H1 (cell line): Measurements from ENCODE around the gene LRP1-AS. TPM values are rescaled to one million over a fixed set of nuclear protein-coding genes. Genes with fewer than 3 reads are reported as not detected.

Source experiments
- CTCF ChIA-PET: fragments of 300-600 bp; sonication (Branson Sonifier 250); formaldehyde crosslinking; loops from one replicate; lab custom pipeline; 2021; ENCODE audit not compliant: partially characterized antibody; lab: Charles Lee
- POLR2A ChIA-PET: fragments of 300-600 bp; sonication (Branson Sonifier 250); formaldehyde crosslinking; loops from one replicate; lab custom pipeline; 2021; ENCODE audit warnings: inconsistent platforms; ENCODE audit not compliant: partially characterized antibody; lab: Charles Lee
- DNase-seq, 2 experiments: peaks; one replicate each; pipeline versions ENCODE4 v3.0.0 to v3.0.0-alpha.2; 2010 to 2022; ENCODE audit warnings: low spot score in 2 of 2, low read depth in 1 of 2, mixed read lengths in 1 of 2
- FAIRE-seq: peaks from 2 replicates; lab custom pipeline; 2011; peaks lifted over from hg19 to GRCh38; lab: Jason Lieb, UNC
- H2AFZ ChIP-seq: 2 replicates; pipeline ENCODE4 v1.8.1; 2012; ENCODE audit warnings: low read length, inconsistent platforms
- H2AK5ac ChIP-seq: 2 replicates; pipeline ENCODE4 v1.6.1; 2013; ENCODE audit warnings: low read depth, low read length
- H2BK120ac ChIP-seq: replicated peaks from 2 replicates; pipeline ENCODE3; 2013; ENCODE audit warnings: low read depth, low read length, inconsistent platforms
- H2BK12ac ChIP-seq: 2 replicates; pipeline ENCODE4 v1.6.1; 2013; ENCODE audit warnings: low read depth, low read length
- H2BK15ac ChIP-seq: 2 replicates; pipeline ENCODE4 v1.6.1; 2013; ENCODE audit warnings: low read length
- H2BK20ac ChIP-seq: 2 replicates; pipeline ENCODE4 v1.6.1; 2013; ENCODE audit warnings: low read length
- H2BK5ac ChIP-seq: 2 replicates; pipeline ENCODE4 v1.6.1; 2013; ENCODE audit warnings: low read depth, low read length
- H3K14ac ChIP-seq: 2 replicates; pipeline ENCODE4 v1.6.1; 2013; ENCODE audit warnings: inconsistent platforms; ENCODE audit not compliant: insufficient read length
- H3K18ac ChIP-seq: 2 replicates; pipeline ENCODE4 v1.6.1; 2013; ENCODE audit warnings: low read length; ENCODE audit errors: extremely low read depth
- H3K23ac ChIP-seq: 2 replicates; pipeline ENCODE4 v1.6.1; 2013; ENCODE audit warnings: inconsistent platforms; ENCODE audit not compliant: insufficient read length
- H3K23me2 ChIP-seq: 2 replicates; pipeline ENCODE4 v1.6.1; 2013; ENCODE audit warnings: low read depth, low read length
- H3K27ac ChIP-seq: 2 replicates; pipeline ENCODE4 v1.6.1; 2011; ENCODE audit warnings: low read depth, low read length, inconsistent platforms
- H3K27me3 ChIP-seq, 4 experiments: replicated peaks in 1 of 4; 1 replicate in 1 of 4; 2 replicates in 3 of 4; pipeline versions ENCODE4 v1.6.1 to v1.8.1; 2011 to 2013; ENCODE audit warnings: low read length in 3 of 4, mild to moderate bottlenecking in 3 of 4, inconsistent platforms in 2 of 4, mixed read lengths in 2 of 4, moderate library complexity in 1 of 4; ENCODE audit not compliant: control insufficient read depth in 3 of 4, insufficient read depth in 3 of 4; ENCODE audit errors: extremely low read depth in 1 of 4
- H3K36me3 ChIP-seq, 4 experiments: 2 replicates each; pipeline versions ENCODE4 v1.6.1 to v1.8.1; 2011 to 2013; ENCODE audit warnings: mild to moderate bottlenecking in 4 of 4, low read length in 3 of 4, moderate library complexity in 2 of 4, control low read depth in 1 of 4, inconsistent platforms in 1 of 4; ENCODE audit not compliant: insufficient read depth in 4 of 4, control insufficient read depth in 2 of 4
- H3K4ac ChIP-seq: replicated peaks from 2 replicates; pipeline ENCODE3; 2013; ENCODE audit warnings: low read length, low read depth, mixed read lengths, inconsistent platforms; ENCODE audit not compliant: insufficient read length
- H3K4me1 ChIP-seq, 4 experiments: replicated peaks in 1 of 4; 1 replicate in 1 of 4; 2 replicates in 3 of 4; pipeline versions ENCODE4 v1.6.1 to v1.8.1; 2011 to 2013; ENCODE audit warnings: low read length in 3 of 4, inconsistent platforms in 2 of 4, mixed read lengths in 1 of 4; ENCODE audit not compliant: insufficient read depth in 4 of 4, control insufficient read depth in 3 of 4
- H3K4me2 ChIP-seq, 2 experiments: 2 replicates each; pipeline versions ENCODE4 v1.6.1 to v1.8.1; 2011 to 2013; ENCODE audit warnings: low read depth in 2 of 2, low read length in 2 of 2, control low read depth in 1 of 2, inconsistent platforms in 1 of 2, mild to moderate bottlenecking in 1 of 2; ENCODE audit not compliant: insufficient read depth in 1 of 2
- H3K4me3 ChIP-seq, 4 experiments: fragments of 200-600, 300-600 bp in 1 of 4; sonication (generic), shearing (Covaris generic), sonication (Bioruptor Twin) in 1 of 4; 2 replicates each; pipeline versions ENCODE4 v1.5.1 to v1.8.1; 2011 to 2016; ENCODE audit warnings: low read length in 4 of 4, low read depth in 3 of 4, control low read depth in 2 of 4, inconsistent platforms in 2 of 4, mild to moderate bottlenecking in 2 of 4, mixed read lengths in 1 of 4, moderate library complexity in 1 of 4; ENCODE audit not compliant: insufficient read depth in 2 of 4; ENCODE audit errors: extremely low read depth in 1 of 4
- H3K56ac ChIP-seq: replicated peaks from 2 replicates; pipeline ENCODE3; 2013; ENCODE audit warnings: low read depth, mild to moderate bottlenecking, mixed read lengths, low read length, inconsistent platforms; ENCODE audit not compliant: insufficient read length
- H3K79me1 ChIP-seq: 2 replicates; pipeline ENCODE4 v1.6.1; 2013; ENCODE audit warnings: low read depth, low read length, control low read depth
- H3K79me2 ChIP-seq, 2 experiments: 2 replicates each; pipeline versions ENCODE4 v1.6.1 to v1.8.1; 2012 to 2013; ENCODE audit warnings: low read length in 2 of 2, mild to moderate bottlenecking in 2 of 2, inconsistent platforms in 1 of 2; ENCODE audit not compliant: insufficient read depth in 2 of 2, control insufficient read depth in 1 of 2
- H3K9ac ChIP-seq, 4 experiments: replicated peaks in 1 of 4; 1 replicate in 1 of 4; 2 replicates in 3 of 4; pipeline versions ENCODE4 v1.6.1 to v1.8.1; 2011 to 2013; ENCODE audit warnings: low read depth in 3 of 4, low read length in 3 of 4, control low read depth in 2 of 4, mild to moderate bottlenecking in 2 of 4, moderate library complexity in 2 of 4, inconsistent platforms in 1 of 4; ENCODE audit errors: extremely low read depth in 1 of 4
- H3K9me3 ChIP-seq, 2 experiments: 2 replicates each; pipeline versions ENCODE4 v1.6.1 to v1.8.1; 2012 to 2013; ENCODE audit warnings: mild to moderate bottlenecking in 2 of 2, moderate library complexity in 2 of 2, control low read depth in 1 of 2, inconsistent platforms in 1 of 2, low read depth in 1 of 2, low read length in 1 of 2, mixed read lengths in 1 of 2; ENCODE audit not compliant: insufficient read depth in 2 of 2
- H4K20me1 ChIP-seq, 2 experiments: replicated peaks in 1 of 2; 2 replicates each; pipeline versions ENCODE3 to v1.8.1; 2011 to 2013; ENCODE audit warnings: inconsistent platforms in 2 of 2, low read length in 2 of 2, mild to moderate bottlenecking in 1 of 2; ENCODE audit not compliant: insufficient read depth in 2 of 2, control insufficient read depth in 1 of 2
- H4K5ac ChIP-seq: 2 replicates; pipeline ENCODE4 v1.6.1; 2013; ENCODE audit warnings: low read length, low read depth, mixed read lengths, inconsistent platforms; ENCODE audit not compliant: insufficient read length
- H4K8ac ChIP-seq: 2 replicates; pipeline ENCODE4 v1.8.0; 2013; ENCODE audit warnings: mild to moderate bottlenecking, moderate library complexity, low read length, inconsistent platforms; ENCODE audit not compliant: insufficient read depth; ENCODE audit errors: extremely low read depth
- H4K91ac ChIP-seq: replicated peaks from 2 replicates; pipeline ENCODE3; 2013; ENCODE audit warnings: low read length, mixed read lengths, inconsistent platforms; ENCODE audit not compliant: insufficient read length
- BRCA1 ChIP-seq: IDR thresholded peaks from 2 replicates; pipeline ENCODE4 v1.6.1; 2012; ENCODE audit warnings: low read depth, low read length, improper control_type of control experiment
- HDAC6 ChIP-seq: IDR thresholded peaks from one replicate; pipeline ENCODE4 v1.7.1; 2012; ENCODE audit warnings: low read depth, mild to moderate bottlenecking, inconsistent platforms, low read length, moderate library complexity
- POLR2A ChIP-seq, 2 experiments: IDR thresholded peaks; 1 replicate in 1 of 2; 2 replicates in 1 of 2; pipeline ENCODE4 v1.6.1; 2011; ENCODE audit warnings: low read depth in 2 of 2, low read length in 2 of 2, mild to moderate bottlenecking in 2 of 2; ENCODE audit errors: control extremely low read depth in 1 of 2
- SIRT6 ChIP-seq: IDR thresholded peaks from one replicate; pipeline ENCODE4 v1.7.1; 2012; ENCODE audit warnings: low read length, inconsistent platforms
- SP4 ChIP-seq: IDR thresholded peaks from 2 replicates; pipeline ENCODE4 v1.6.1; 2012; ENCODE audit warnings: low read length, inconsistent platforms
- YY1 ChIP-seq: IDR thresholded peaks from 2 replicates; pipeline ENCODE4 v1.6.1; 2011; ENCODE audit warnings: low read depth, mild to moderate bottlenecking, low read length
- ZNF274 ChIP-seq: IDR thresholded peaks from 2 replicates; pipeline ENCODE4 v1.7.0; 2012; ENCODE audit warnings: low read length, borderline replicate concordance; ENCODE audit errors: extremely low read depth
- WGBS, 2 experiments: shearing (Covaris generic) in 1 of 2; methylation state at CpG; one replicate each; pipeline versions ENCODE4 v1.1.6 to v1.1.7; 2013 to 2015; ENCODE audit warnings: low lambda C conversion rate in 2 of 2, mixed read lengths in 2 of 2, inconsistent platforms in 1 of 2, low coverage in 1 of 2, missing lambda C conversion rate in 1 of 2; ENCODE audit not compliant: insufficient replicate concordance in 2 of 2, insufficient coverage in 1 of 2, insufficient read length in 1 of 2; ENCODE audit errors: extremely low coverage in 1 of 2, missing lambda C conversion rate in 1 of 2; 5-methylcytosine and 5-hydroxymethylcytosine counted together
- long read RNA-seq, 2 experiments: library from RNA in 1 of 2; library from capped mRNA in 1 of 2; stranded (forward); transcript quantifications; one replicate each; pipeline ENCODE4 v2.0.0, GENCODE V29; 2021; ENCODE audit warnings: inconsistent platforms in 1 of 2
- polyA minus RNA-seq, 3 experiments: library from RNA; depleted of rRNA, polyadenylated mRNA; stranded (reverse); fragments of >200 nt; gene quantifications; 1 replicate in 2 of 3; 2 replicates in 1 of 3; pipeline ENCODE4 v1.2.3, GENCODE V29; 2011
- polyA plus RNA-seq, 7 experiments: library from polyadenylated mRNA; depleted of rRNA in 3 of 7; stranded (reverse) in 5 of 7; unstranded in 2 of 7; fragments of >200 nt in 5 of 7; fragments of 200-250 nt in 2 of 7; gene quantifications; 1 replicate in 5 of 7; 2 replicates in 1 of 7; 4 replicates in 1 of 7; pipeline versions ENCODE4 v1.2.1 to v1.2.3, GENCODE V29; 2011 to 2013; ENCODE audit warnings: missing spikeins in 2 of 7, mixed read lengths in 2 of 7
- total RNA-seq: library from RNA; stranded (reverse); fragmentation: NEBNext Ultra II Directional; extraction: Animal tissue kit (Norgen Biotek cat#: 25700); gene quantifications from 2 replicates; pipeline ENCODE4 v1.2.1, GENCODE V29; 2021
- TF ChIP-seq, protein P1 (sequence below): IDR thresholded peaks from 2 replicates; pipeline ENCODE4 v1.6.1; 2012; ENCODE audit warnings: low read length, inconsistent platforms

The LRP1-AS gene
- not detected in 2 replicates for total RNA-seq
- polyA plus RNA-seq (2011; rRNA removed): not detected in 2 replicates
- polyA plus RNA-seq (2011; cell fraction: cytosol; rRNA removed): not detected
- not detected for polyA plus RNA-seq (2011; cell fraction: nucleus; rRNA removed)
- not detected in 4 replicates for polyA plus RNA-seq (2012, experiment 1 of 2)
- not detected for polyA plus RNA-seq (2012, experiment 2 of 2)
- not detected for polyA plus RNA-seq (2013, experiment 1 of 2)
- not detected for polyA plus RNA-seq (2013, experiment 2 of 2)
- polyA minus RNA-seq (2011; rRNA and poly(A)+ RNA removed): not detected in 2 replicates
- polyA minus RNA-seq (2011; cell fraction: cytosol; rRNA and poly(A)+ RNA removed): not detected
- polyA minus RNA-seq (2011; cell fraction: nucleus; rRNA and poly(A)+ RNA removed): not detected
- long read RNA-seq, experiment 1: 0 reads
- long read RNA-seq, experiment 2: 0 reads

DNA sequence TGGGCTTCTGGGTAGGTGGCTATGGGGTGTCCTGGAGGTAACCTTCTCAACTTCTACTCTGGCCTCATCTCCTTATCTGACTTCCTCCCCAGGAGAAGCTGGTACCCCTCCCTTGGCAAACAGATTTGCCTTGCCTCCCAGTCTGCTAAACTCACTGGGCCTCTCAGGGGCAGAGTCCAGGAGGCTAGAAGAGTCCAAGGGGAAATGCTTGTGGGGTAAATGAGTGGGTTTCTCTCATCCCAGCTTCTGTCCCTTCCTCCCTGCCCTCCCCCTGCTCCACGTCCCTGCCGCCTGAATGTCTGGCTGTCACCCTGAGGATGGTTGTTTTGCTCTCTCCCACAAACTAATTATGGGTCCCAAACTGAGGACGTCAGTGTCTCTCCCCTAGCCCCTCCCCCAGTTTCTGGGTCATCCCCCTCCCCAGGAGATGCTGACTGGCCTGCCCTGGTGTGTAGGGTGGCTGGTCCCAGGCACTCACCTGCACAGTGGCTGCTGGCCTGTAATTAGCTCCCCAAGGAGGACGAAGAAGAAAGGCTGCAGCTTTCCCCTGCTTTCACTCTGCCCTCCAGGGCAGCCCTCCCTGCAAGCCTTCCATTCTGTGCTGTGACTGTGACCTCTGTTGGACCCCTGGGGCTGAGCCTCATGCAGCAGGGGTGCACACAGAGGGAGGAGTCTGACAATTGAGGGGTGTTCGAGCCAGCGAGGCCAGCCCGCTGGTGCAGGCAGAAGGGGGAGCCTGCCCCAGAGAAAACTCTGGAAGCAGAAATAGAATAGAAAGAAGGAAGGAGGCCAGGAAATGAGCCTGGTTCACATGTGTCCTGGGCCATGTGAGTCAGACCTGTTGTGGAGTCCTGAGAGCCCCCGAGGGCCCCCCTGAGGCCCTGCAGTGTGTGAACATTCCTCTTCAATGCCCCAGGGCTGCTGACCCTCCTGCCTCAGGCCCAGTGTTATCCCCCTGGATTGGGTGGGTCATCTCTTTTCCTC lies at the start of gene LRP1-AS:
LRP1-AS (minus strand) TSS at position 659 of the 984 bp plus-strand sequence.
- no peak within 1 kb of the TSS for H2AK5ac ChIP-seq
- no peak within 1 kb of the TSS for H3K27ac ChIP-seq
- H3K56ac ChIP-seq: no peak within 1 kb of the TSS
- H3K79me2 ChIP-seq: no peaks in the 10 kb centered on the region
- no peak within 1 kb of the TSS for H2BK15ac ChIP-seq
- H2AFZ ChIP-seq: no peak within 1 kb of the TSS
- H4K20me1 ChIP-seq: peaks cover 12 to 19% of the 10 kb centered on the region in 2 experiments
- H3K9me3 ChIP-seq: no peaks in the 10 kb centered on the region
- H3K14ac ChIP-seq: no peak within 1 kb of the TSS
- peaks cover 2% of the 10 kb centered on the region; the same call in 1 of the 2 replicates for H3K79me1 ChIP-seq
- no peak for FAIRE-seq
- no peaks in the 10 kb centered on the region for H3K23me2 ChIP-seq
- H3K23ac ChIP-seq: no peak within 1 kb of the TSS
- DNase-seq: no peak
- no peak within 1 kb of the TSS for H3K4ac ChIP-seq
- no peak within 1 kb of the TSS for H3K9ac ChIP-seq
- POLR2A ChIA-PET: interaction anchor here (0.9 to 5.6 kb wide), 12 partner anchors 7 to 93 kb away, joined by 3 to 62 read pairs (median 6); partner anchors contain the start of genes LRP1 and NAB2
- H2BK5ac ChIP-seq: no peak within 1 kb of the TSS
- CTCF ChIA-PET: interaction anchor here (0.9 to 6.6 kb wide), 14 partner anchors 10 to 90 kb away, joined by 3 to 58 read pairs (median 4); a partner anchor contains a TSS
- no peak within 1 kb of the TSS for H3K4me2 ChIP-seq
- H3K18ac ChIP-seq: no peak within 1 kb of the TSS
- H3K27me3 ChIP-seq: no peaks in the 10 kb centered on the region
- no peak within 1 kb of the TSS for H4K91ac ChIP-seq
- peaks cover 0 to 6% (median 2%) of the 10 kb centered on the region in 4 experiments; a peak in 4 of 7 replicates for H3K4me1 ChIP-seq
- H4K5ac ChIP-seq: no peak within 1 kb of the TSS
- H2BK20ac ChIP-seq: no peak within 1 kb of the TSS
- no peak within 1 kb of the TSS for H3K4me3 ChIP-seq
- H2BK12ac ChIP-seq: no peak within 1 kb of the TSS
- 81% methylated on average over 8 of the region's 8 CpGs; no CpG with 5 or more reads in 1 of the 2 experiments for WGBS, 2 experiments
- no peak within 1 kb of the TSS for H2BK120ac ChIP-seq
- H4K8ac ChIP-seq: no peak within 1 kb of the TSS
- H3K36me3 ChIP-seq: peaks cover 30 to 51% (median 39%) of the 10 kb centered on the region in 4 experiments
- TF ChIP-seq POLR2A (IDR thresholded peaks at IDR 0.05; ENCODE audit: control extremely low read depth in 1 of 2, low read depth in 2 of 2, low read length in 2 of 2): no peak
- TF ChIP-seq, protein P1, sequence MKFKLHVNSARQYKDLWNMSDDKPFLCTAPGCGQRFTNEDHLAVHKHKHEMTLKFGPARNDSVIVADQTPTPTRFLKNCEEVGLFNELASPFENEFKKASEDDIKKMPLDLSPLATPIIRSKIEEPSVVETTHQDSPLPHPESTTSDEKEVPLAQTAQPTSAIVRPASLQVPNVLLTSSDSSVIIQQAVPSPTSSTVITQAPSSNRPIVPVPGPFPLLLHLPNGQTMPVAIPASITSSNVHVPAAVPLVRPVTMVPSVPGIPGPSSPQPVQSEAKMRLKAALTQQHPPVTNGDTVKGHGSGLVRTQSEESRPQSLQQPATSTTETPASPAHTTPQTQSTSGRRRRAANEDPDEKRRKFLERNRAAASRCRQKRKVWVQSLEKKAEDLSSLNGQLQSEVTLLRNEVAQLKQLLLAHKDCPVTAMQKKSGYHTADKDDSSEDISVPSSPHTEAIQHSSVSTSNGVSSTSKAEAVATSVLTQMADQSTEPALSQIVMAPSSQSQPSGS: no peak
- no peak for TF ChIP-seq YY1
- TF ChIP-seq ZNF274: no peak
- TF ChIP-seq HDAC6: no peak
- TF ChIP-seq SIRT6: no peak
- no peak for TF ChIP-seq SP4
- TF ChIP-seq BRCA1: no peak
